Ramos (cell line): ENCODE results near the gene NUDT19.
"Not testable (repeated sequence)": the region's sequence is repeated elsewhere in the genome, so short reads cannot be mapped to it uniquely, and the experiment has no call there.

Experiments used
- in situ Hi-C: fragments of 300-500 bp; cut with MboI; formaldehyde crosslinking; loops from one replicate; pipeline ENCODE4 v1.14.3; 2022; ENCODE audit warnings: low sequenced_read_pairs; ENCODE audit not compliant: unreplicated experiment

Gene NUDT19

GRCh38 chr19:32691291-32691951, at the start of gene NUDT19:
Gene NUDT19, plus strand, starts transcription at chr19:32691821. Its CDS starts 140 bp downstream, at chr19:32691961.
- in situ Hi-C loops: no loop called here

GRCh38 chr19:32642771-32643170, 48.9 kb upstream of the NUDT19 start:
- in situ Hi-C loops: no loop called here

- in situ Hi-C loops: no loop called here
These were observed 45.1 kb upstream of the NUDT19 start for GRCh38 chr19:32646556-32646955.

GRCh38 chr19:32647361-32647760, 44.3 kb upstream of the NUDT19 start:
- in situ Hi-C loops: no loop called here

GRCh38 chr19:32649751-32650150, 41.9 kb upstream of the NUDT19 start:
- in situ Hi-C loops: no loop called here

GRCh38 chr19:32650671-32651070, 41.0 kb upstream of the NUDT19 start:
- in situ Hi-C loops: no loop called here

GRCh38 chr19:32651729-32652140, 39.9 kb upstream of the NUDT19 start:
- in situ Hi-C loops: no loop called here

- in situ Hi-C loops: not testable (repeated sequence)
These were observed 39.3 kb upstream of the NUDT19 start for GRCh38 chr19:32652331-32652730.

GRCh38 chr19:32652894-32653598, 38.6 kb upstream of the NUDT19 start:
- in situ Hi-C loops: no loop called here

- in situ Hi-C loops: no loop called here
These were observed 38.1 kb upstream of the NUDT19 start for GRCh38 chr19:32653599-32653915.

GRCh38 chr19:32656379-32656778, 35.2 kb upstream of the NUDT19 start:
- in situ Hi-C loops: not testable (repeated sequence)

GRCh38 chr19:32658075-32658474, 33.5 kb upstream of the NUDT19 start:
- in situ Hi-C loops: no loop called here

GRCh38 chr19:32658527-32658926, 33.1 kb upstream of the NUDT19 start:
- in situ Hi-C loops: no loop called here

- in situ Hi-C loops: no loop called here
These were observed 30.3 kb upstream of the NUDT19 start for GRCh38 chr19:32661318-32661717.

GRCh38 chr19:32662186-32662585, 29.4 kb upstream of the NUDT19 start:
- in situ Hi-C loops: no loop called here

- in situ Hi-C loops: no loop called here
These were observed 25.5 kb upstream of the NUDT19 start for GRCh38 chr19:32666084-32666483.

GRCh38 chr19:32669310-32669709, 22.3 kb upstream of the NUDT19 start:
- in situ Hi-C loops: no loop called here

- in situ Hi-C loops: no loop called here
These were observed 19.6 kb upstream of the NUDT19 start for GRCh38 chr19:32671883-32672593.

GRCh38 chr19:32672841-32673240, 18.8 kb upstream of the NUDT19 start:
- in situ Hi-C loops: no loop called here

GRCh38 chr19:32673573-32673972, 18.0 kb upstream of the NUDT19 start:
- in situ Hi-C loops: no loop called here

GRCh38 chr19:32674153-32674930, 17.3 kb upstream of the NUDT19 start:
- in situ Hi-C loops: no loop called here
